ENCODE data around the gene CELSR1.

CELSR1 gene

GRCh38 chr22:46576556-46577367 lies 39.3 kb upstream of the CELSR1 start:
- peak in 1 of 3 donors; percentile 53 for DNase-seq (ENCODE audit: low read depth in 2 of 3, low spot score in 1 of 3)

- no peak for DNase-seq (ENCODE audit: low read depth in 2 of 3, low spot score in 1 of 3)
Measured at GRCh38 chr22:46575911-46576555, 38.6 kb upstream of the CELSR1 start.

- DNase-seq (ENCODE audit: low read depth in 2 of 3, low spot score in 1 of 3) = no peak
Measured at GRCh38 chr22:46574993-46575910, 37.8 kb upstream of the CELSR1 start.

GRCh38 chr22:46574438-46574992 lies 37.1 kb upstream of the CELSR1 start:
- DNase-seq (ENCODE audit: low read depth in 2 of 3, low spot score in 1 of 3) = no peak

- DNase-seq (ENCODE audit: low read depth in 2 of 3, low spot score in 1 of 3) = no peak
Measured at GRCh38 chr22:46573781-46574437, 36.5 kb upstream of the CELSR1 start.

GRCh38 chr22:46572911-46573780 lies 35.7 kb upstream of the CELSR1 start:
- no peak for DNase-seq (ENCODE audit: low read depth in 2 of 3, low spot score in 1 of 3)

- DNase-seq (ENCODE audit: low read depth in 2 of 3, low spot score in 1 of 3) = no peak
Measured at GRCh38 chr22:46571642-46572250, 34.3 kb upstream of the CELSR1 start.

- no peak for DNase-seq (ENCODE audit: low read depth in 2 of 3, low spot score in 1 of 3)
Measured at GRCh38 chr22:46569848-46570695, 32.7 kb upstream of the CELSR1 start.

GRCh38 chr22:46569055-46569847 lies 31.8 kb upstream of the CELSR1 start:
- no peak for DNase-seq (ENCODE audit: low read depth in 2 of 3, low spot score in 1 of 3)

- no peak for DNase-seq (ENCODE audit: low read depth in 2 of 3, low spot score in 1 of 3)
Measured at GRCh38 chr22:46568102-46568809, 30.8 kb upstream of the CELSR1 start.

GRCh38 chr22:46567471-46567870 lies 30.1 kb upstream of the CELSR1 start:
- DNase-seq (ENCODE audit: low read depth in 2 of 3, low spot score in 1 of 3) = no peak

GRCh38 chr22:46564084-46564714 lies 26.8 kb upstream of the CELSR1 start:
- no peak for DNase-seq (ENCODE audit: low read depth in 2 of 3, low spot score in 1 of 3)

- DNase-seq (ENCODE audit: low read depth in 2 of 3, low spot score in 1 of 3) = peak; percentile 68 to 84 (median 76)
Measured at GRCh38 chr22:46563381-46564083, 26.1 kb upstream of the CELSR1 start.

- DNase-seq (ENCODE audit: low read depth in 2 of 3, low spot score in 1 of 3) = peak in 2 of 3 donors; percentile 30 to 39
Measured at GRCh38 chr22:46561435-46561905, 24.1 kb upstream of the CELSR1 start.

GRCh38 chr22:46560696-46561295 lies 23.4 kb upstream of the CELSR1 start:
- no peak for DNase-seq (ENCODE audit: low read depth in 2 of 3, low spot score in 1 of 3)

Data from stimulated activated CD4-positive, alpha-beta T cell treated with anti-CD3 and anti-CD28 coated beads, Interleukin-12 subunit alpha, Interleukin-12 subunit beta, amount 100 ng/mL, for 48 hours (primary cell).